ENCODE measurements around the gene SPTLC2.

SPTLC2 gene

GRCh38 chr14:77498984-77499527 lies 117.4 kb downstream of the SPTLC2 start:
- no peak for DNase-seq

- DNase-seq: peak; percentile 6
Observed at GRCh38 chr14:77498120-77498979, 118.1 kb downstream of the SPTLC2 start, which contains the start of gene ISM2. Gene ISM2 (minus strand): TSS chr14:77498816. CDS start chr14:77498793, 23 bp downstream.

GRCh38 chr14:77495334-77495733 lies 121.1 kb downstream of the SPTLC2 start:
- no peak for DNase-seq

- DNase-seq: no peak
Observed at GRCh38 chr14:77491056-77491455, 125.4 kb downstream of the SPTLC2 start.

GRCh38 chr14:77490347-77490986 lies 126.0 kb downstream of the SPTLC2 start:
- DNase-seq: no peak

GRCh38 chr14:77489041-77489440 lies 127.4 kb downstream of the SPTLC2 start:
- DNase-seq: no peak

GRCh38 chr14:77488558-77488957 lies 127.9 kb downstream of the SPTLC2 start:
- no peak for DNase-seq

GRCh38 chr14:77485901-77486678 lies 130.3 kb downstream of the SPTLC2 start:
- no peak for DNase-seq

GRCh38 chr14:77485256-77485655 lies 131.2 kb downstream of the SPTLC2 start:
- DNase-seq: no peak

GRCh38 chr14:77482422-77482821 lies 134.0 kb downstream of the SPTLC2 start:
- DNase-seq: no peak

- no peak for DNase-seq
Observed at GRCh38 chr14:77478796-77479195, 137.6 kb downstream of the SPTLC2 start.

- no peak for DNase-seq
Observed at GRCh38 chr14:77478029-77478428, 138.4 kb downstream of the SPTLC2 start.

GRCh38 chr14:77475432-77476115 lies 140.9 kb downstream of the SPTLC2 start:
- no peak for DNase-seq

GRCh38 chr14:77474479-77475177 lies 141.8 kb downstream of the SPTLC2 start:
- no peak for DNase-seq

GRCh38 chr14:77473921-77474320 lies 142.5 kb downstream of the SPTLC2 start:
- no peak for DNase-seq

GRCh38 chr14:77470224-77470870 lies 146.1 kb downstream of the SPTLC2 start:
- no peak for DNase-seq

- no peak for DNase-seq
Observed at GRCh38 chr14:77469539-77469938, 146.9 kb downstream of the SPTLC2 start.

GRCh38 chr14:77469067-77469505 lies 147.4 kb downstream of the SPTLC2 start:
- no peak for DNase-seq

GRCh38 chr14:77467801-77468200 lies 148.6 kb downstream of the SPTLC2 start:
- no peak for DNase-seq

GRCh38 chr14:77459072-77459723 lies 157.2 kb downstream of the SPTLC2 start:
- DNase-seq: peak; percentile 48

Data from T-helper 9 cell (primary cell).